Mesendoderm (in vitro differentiated cells): ENCODE measurements around the gene TMEM219.

ENCODE experiments used
- DNase-seq: peaks from one replicate; pipeline ENCODE4 v3.0.0; 2013
- H2AK5ac ChIP-seq: 2 replicates; pipeline ENCODE4 v1.6.1; 2013; ENCODE audit warnings: low read length, inconsistent platforms
- H2BK120ac ChIP-seq: 2 replicates; pipeline ENCODE4 v1.6.1; 2013; ENCODE audit warnings: low read depth, mild to moderate bottlenecking, low read length, moderate library complexity, mixed read lengths
- H2BK15ac ChIP-seq: replicated peaks from 2 replicates; pipeline ENCODE4 v1.6.1; 2013; ENCODE audit warnings: low read depth, mild to moderate bottlenecking, moderate library complexity
- H2BK5ac ChIP-seq: 2 replicates; pipeline ENCODE4 v1.6.1; 2013; ENCODE audit warnings: low read length, inconsistent platforms
- H3K18ac ChIP-seq: 2 replicates; pipeline ENCODE4 v1.6.1; 2013; ENCODE audit warnings: mild to moderate bottlenecking, low read length, mixed read lengths
- H3K23ac ChIP-seq: one replicate; pipeline ENCODE4 v1.6.1; 2013; ENCODE audit warnings: low read length
- H3K27ac ChIP-seq: 2 replicates; pipeline ENCODE4 v1.5.1; 2013; ENCODE audit warnings: low read depth, mild to moderate bottlenecking, inconsistent platforms, low read length, moderate library complexity
- H3K27me3 ChIP-seq: 2 replicates; pipeline ENCODE4 v1.6.1; 2013; ENCODE audit warnings: low read length, control low read depth, mild to moderate bottlenecking, inconsistent platforms; ENCODE audit not compliant: insufficient read depth, poor library complexity
- H3K36me3 ChIP-seq: 2 replicates; pipeline ENCODE4 v1.6.1; 2013; ENCODE audit warnings: low read length, inconsistent platforms; ENCODE audit not compliant: control insufficient read depth, insufficient read depth
- H3K4ac ChIP-seq: one replicate; pipeline ENCODE4 v1.6.1; 2013; ENCODE audit warnings: low read depth, mild to moderate bottlenecking, low read length, moderate library complexity
- H3K4me1 ChIP-seq: 2 replicates; pipeline ENCODE4 v1.6.1; 2013; ENCODE audit warnings: low read depth, low read length, inconsistent platforms; ENCODE audit not compliant: control insufficient read depth
- H3K4me2 ChIP-seq: 2 replicates; pipeline ENCODE4 v1.6.1; 2013; ENCODE audit warnings: low read length
- H3K4me3 ChIP-seq: 2 replicates; pipeline ENCODE4 v1.5.1; 2013; ENCODE audit warnings: mild to moderate bottlenecking, low read length
- H3K56ac ChIP-seq: one replicate; pipeline ENCODE4 v1.6.1; 2013; ENCODE audit warnings: low read length
- H3K79me1 ChIP-seq: 2 replicates; pipeline ENCODE4 v1.6.1; 2013; ENCODE audit warnings: low read length, inconsistent platforms
- H3K79me2 ChIP-seq: 2 replicates; pipeline ENCODE4 v1.6.1; 2013; ENCODE audit warnings: mild to moderate bottlenecking, low read length; ENCODE audit not compliant: control insufficient read depth, insufficient read depth
- H3K9ac ChIP-seq: 2 replicates; pipeline ENCODE4 v1.6.1; 2013; ENCODE audit warnings: low read length, inconsistent platforms
- H4K5ac ChIP-seq: one replicate; pipeline ENCODE4 v1.6.1; 2013; ENCODE audit warnings: low read length
- H4K8ac ChIP-seq: one replicate; pipeline ENCODE4 v1.6.1; 2013; ENCODE audit warnings: low read depth, mild to moderate bottlenecking, control low read depth, low read length, moderate library complexity
- WGBS: extraction: QIAGEN DNeasy Blood & Tissue Kit; methylation state at CpG from one replicate; pipeline ENCODE4 v1.1.7; 2013; ENCODE audit warnings: low lambda C conversion rate, missing lambda C conversion rate; ENCODE audit not compliant: insufficient coverage; ENCODE audit errors: extremely low coverage; 5-methylcytosine and 5-hydroxymethylcytosine counted together

Gene TMEM219

GRCh38 chr16:29996766-29997250, 34.9 kb downstream of the TMEM219 start:
- no peak overlapping the region for H4K5ac ChIP-seq
- H3K9ac ChIP-seq = peak overlapping the region; percentile 89
- H2BK120ac ChIP-seq = no peak overlapping the region
- H3K56ac ChIP-seq = peak overlapping the region; percentile 93
- H3K18ac ChIP-seq = no peak overlapping the region
- peaks cover 2% of the 10 kb centered on the region for H3K36me3 ChIP-seq
- H3K23ac ChIP-seq = no peak overlapping the region
- peak; percentile 44 for DNase-seq
- no peak overlapping the region for H3K4ac ChIP-seq
- H3K79me2 ChIP-seq = peaks cover 3% of the 10 kb centered on the region
- H2BK15ac ChIP-seq = no peak overlapping the region
- no peaks in the 10 kb centered on the region for H3K27me3 ChIP-seq
- H2BK5ac ChIP-seq = no peak overlapping the region
- H3K4me3 ChIP-seq = peak overlapping the region; percentile 85
- no CpG with 5 or more reads among the region's 9 CpGs for WGBS
- no peak overlapping the region for H4K8ac ChIP-seq
- no peak overlapping the region for H3K27ac ChIP-seq
- H3K4me2 ChIP-seq = peak overlapping the region; percentile 55
- peaks cover 5% of the 10 kb centered on the region for H3K79me1 ChIP-seq
- H3K4me1 ChIP-seq = peaks cover 2% of the 10 kb centered on the region
- peak overlapping the region; percentile 22 for H2AK5ac ChIP-seq

- no peak overlapping the region for H2AK5ac ChIP-seq
- no peak overlapping the region for H3K9ac ChIP-seq
- no peaks in the 10 kb centered on the region for H3K27me3 ChIP-seq
- WGBS = no CpG with 5 or more reads among the region's 6 CpGs
- H3K4me3 ChIP-seq = no peak overlapping the region
- H3K23ac ChIP-seq = no peak overlapping the region
- H3K27ac ChIP-seq = no peak overlapping the region
- no peak overlapping the region for H2BK5ac ChIP-seq
- H3K79me1 ChIP-seq = peaks cover 5% of the 10 kb centered on the region
- no peak for DNase-seq
- H3K4ac ChIP-seq = no peak overlapping the region
- H3K18ac ChIP-seq = no peak overlapping the region
- H2BK120ac ChIP-seq = no peak overlapping the region
- no peak overlapping the region for H2BK15ac ChIP-seq
- H3K56ac ChIP-seq = no peak overlapping the region
- H4K5ac ChIP-seq = no peak overlapping the region
- H3K4me2 ChIP-seq = no peak overlapping the region
- no peak overlapping the region for H4K8ac ChIP-seq
- H3K79me2 ChIP-seq = peaks cover 3% of the 10 kb centered on the region
- H3K36me3 ChIP-seq = peaks cover 2% of the 10 kb centered on the region
- H3K4me1 ChIP-seq = peaks cover 2% of the 10 kb centered on the region
Observed at GRCh38 chr16:29999605-30000004, 37.7 kb downstream of the TMEM219 start.

DNA sequence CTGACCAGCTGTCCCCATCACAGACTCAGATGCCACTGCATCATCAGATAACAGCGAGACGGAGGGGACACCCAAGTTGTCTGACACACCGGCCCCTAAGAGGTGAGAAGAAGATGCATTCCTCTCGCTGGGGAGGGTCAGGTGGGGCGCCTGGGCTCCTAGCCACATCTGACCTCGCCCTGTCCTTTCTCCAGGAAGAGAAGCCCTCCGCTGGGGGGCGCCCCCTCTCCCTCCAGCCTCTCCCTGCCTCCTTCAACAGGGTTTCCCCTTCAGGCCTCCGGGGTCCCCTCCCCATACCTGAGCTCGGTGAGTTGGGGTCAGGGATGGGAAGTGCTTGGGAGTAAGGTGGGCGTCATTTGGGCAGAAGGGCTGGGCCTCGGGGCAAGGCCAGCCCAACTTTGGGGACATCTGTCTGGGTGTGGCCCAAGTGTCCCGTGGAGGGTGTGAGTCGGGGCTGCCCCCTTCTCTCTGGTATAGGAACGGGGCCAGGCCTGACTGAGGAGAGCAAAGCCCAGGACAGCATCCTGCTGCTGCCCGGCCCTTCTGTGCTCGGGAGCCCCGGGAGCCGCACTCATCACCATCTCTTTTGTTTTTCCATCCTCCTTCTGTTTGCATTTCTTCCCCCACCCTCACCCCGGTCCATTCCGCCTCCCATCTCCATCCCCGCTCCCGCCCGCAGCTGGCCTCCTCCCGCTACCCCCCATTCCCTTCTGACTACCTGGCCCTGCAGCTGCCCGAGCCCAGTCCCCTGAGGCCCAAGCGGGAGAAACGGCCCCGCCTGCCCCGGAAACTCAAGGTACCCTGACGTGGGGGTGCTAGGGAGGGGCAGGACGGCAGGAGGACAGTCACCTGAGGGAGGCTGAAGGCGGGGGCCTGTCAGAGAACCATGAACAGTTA, 39.1 kb downstream of the TMEM219 start:
- Histone ChIP-seq H3K23ac (no peak overlapping the region), H3K27ac (no peak overlapping the region), H3K27me3 (no peaks in the 10 kb centered on the region), H3K56ac (peak overlapping the region; percentile 7), H3K4me2 (no peak overlapping the region), H3K79me2 (peaks cover 3% of the 10 kb centered on the region), H3K4me1 (no peaks in the 10 kb centered on the region), H4K8ac (no peak overlapping the region), H4K5ac (no peak overlapping the region), H3K18ac (no peak overlapping the region), H2BK15ac (no peak overlapping the region), H3K9ac (no peak overlapping the region), H2AK5ac (no peak overlapping the region), H3K4ac (no peak overlapping the region), H3K4me3 (no peak overlapping the region), H3K36me3 (peaks cover 2% of the 10 kb centered on the region), H3K79me1 (peaks cover 5% of the 10 kb centered on the region), H2BK120ac (no peak overlapping the region), H2BK5ac (no peak overlapping the region)
- WGBS = no CpG with 5 or more reads among the region's 33 CpGs
- no peak for DNase-seq

GRCh38 chr16:30002614-30003346, 40.9 kb downstream of the TMEM219 start:
- no CpG with 5 or more reads among the region's 19 CpGs for WGBS

DNA sequence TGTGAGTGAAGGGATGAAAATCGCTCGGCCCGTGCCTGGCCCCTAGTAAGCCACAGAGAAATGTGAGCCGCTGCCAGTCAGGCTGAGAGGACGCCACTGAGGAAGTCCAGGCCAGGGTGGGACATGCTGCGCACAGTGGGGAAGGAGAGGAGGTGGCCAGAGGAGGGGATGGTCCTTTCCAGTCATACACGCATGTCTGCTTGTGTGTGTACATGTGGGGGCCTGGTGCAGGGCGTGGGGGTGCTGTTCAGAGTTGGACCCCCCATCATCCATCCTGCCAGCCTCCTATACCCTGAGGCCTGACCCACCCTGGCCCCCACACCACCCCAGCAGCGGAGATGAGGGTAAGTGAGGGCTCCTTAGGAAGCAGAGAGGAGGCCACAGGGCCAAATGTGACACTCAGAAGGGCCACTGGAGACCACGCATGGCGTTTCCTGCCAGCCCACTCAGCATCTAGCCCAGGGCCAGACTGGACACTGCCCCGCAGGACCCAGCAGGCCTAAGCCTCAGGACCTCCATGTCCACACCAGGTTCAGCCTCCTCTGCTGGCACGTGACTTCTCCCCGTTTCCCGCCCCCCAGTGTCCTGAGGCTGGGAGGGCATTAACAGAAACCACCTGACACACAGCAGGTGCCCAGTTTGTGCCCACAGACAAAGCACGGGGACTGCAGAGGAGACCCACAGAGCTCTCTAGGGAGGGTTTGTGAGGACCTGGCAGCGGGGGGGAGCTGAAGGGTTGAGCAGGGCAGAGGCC, 42.0 kb downstream of the TMEM219 start:
- H3K4me2 ChIP-seq = no peak overlapping the region
- H3K56ac ChIP-seq = no peak overlapping the region
- H2AK5ac ChIP-seq = no peak overlapping the region
- H2BK15ac ChIP-seq = no peak overlapping the region
- H3K27me3 ChIP-seq = no peaks in the 10 kb centered on the region
- H3K23ac ChIP-seq = no peak overlapping the region
- no peak overlapping the region for H3K27ac ChIP-seq
- H2BK120ac ChIP-seq = no peak overlapping the region
- no peak overlapping the region for H3K4ac ChIP-seq
- H4K8ac ChIP-seq = no peak overlapping the region
- peaks cover 2% of the 10 kb centered on the region for H3K36me3 ChIP-seq
- H3K4me1 ChIP-seq = no peaks in the 10 kb centered on the region
- no peak overlapping the region for H2BK5ac ChIP-seq
- WGBS = no CpG with 5 or more reads among the region's 17 CpGs
- no peak overlapping the region for H3K18ac ChIP-seq
- peaks cover 1% of the 10 kb centered on the region for H3K79me1 ChIP-seq
- no peak overlapping the region for H3K9ac ChIP-seq
- no peaks in the 10 kb centered on the region for H3K79me2 ChIP-seq
- H3K4me3 ChIP-seq = no peak overlapping the region
- DNase-seq = no peak
- no peak overlapping the region for H4K5ac ChIP-seq

More at GRCh38 chr16:30002614-30003346, 40.9 kb downstream of the TMEM219 start:
- Histone ChIP-seq H4K8ac (no peak overlapping the region), H2BK120ac (no peak overlapping the region), H3K4me1 (no peaks in the 10 kb centered on the region), H3K4ac (no peak overlapping the region), H3K36me3 (peaks cover 2% of the 10 kb centered on the region), H3K27ac (no peak overlapping the region), H3K56ac (no peak overlapping the region), H2AK5ac (no peak overlapping the region), H2BK5ac (no peak overlapping the region), H3K4me3 (no peak overlapping the region), H2BK15ac (no peak overlapping the region), H3K27me3 (no peaks in the 10 kb centered on the region), H3K23ac (no peak overlapping the region), H3K4me2 (no peak overlapping the region), H3K79me2 (no peaks in the 10 kb centered on the region), H3K18ac (no peak overlapping the region), H4K5ac (no peak overlapping the region), H3K9ac (no peak overlapping the region), H3K79me1 (peaks cover 1% of the 10 kb centered on the region)
- no peak for DNase-seq
